HG03097 (cell line): ENCODE results near the gene DRC1.

Source experiments
- ATAC-seq: cut with Tn5 transposase; IDR thresholded peaks from one replicate; pipeline ENCODE4 v1.9.1; 2021; ENCODE audit not compliant: unreplicated experiment, low FRiP score

The DRC1 gene

DNA sequence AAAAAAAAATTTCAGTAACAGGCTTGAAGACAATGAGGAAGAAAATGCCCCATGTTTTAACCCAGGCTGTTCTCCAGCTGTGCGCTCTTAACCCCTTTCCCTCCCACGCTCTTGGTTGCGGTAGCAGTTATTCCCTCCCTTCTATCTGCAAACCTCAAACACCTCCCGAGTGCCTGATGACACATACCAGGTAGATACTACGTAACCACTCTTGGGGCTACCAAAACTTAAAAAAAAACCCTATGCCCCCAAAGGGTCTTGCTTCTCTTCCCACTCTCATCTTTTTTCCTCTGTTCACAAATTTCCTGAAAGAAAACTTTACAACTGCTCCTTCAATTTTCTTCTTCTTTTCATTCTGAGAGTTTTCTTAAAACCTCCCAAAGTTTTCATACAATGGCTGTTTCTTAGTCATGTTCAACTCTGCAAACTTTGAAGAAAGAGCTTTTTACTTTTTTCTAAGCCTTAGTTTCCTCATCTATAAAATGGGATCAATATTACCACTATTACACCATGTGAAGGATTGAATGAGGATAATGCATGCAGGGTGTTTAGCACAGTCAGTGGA, 4.9 kb upstream of the DRC1 start:
- no peak for ATAC-seq

DNA sequence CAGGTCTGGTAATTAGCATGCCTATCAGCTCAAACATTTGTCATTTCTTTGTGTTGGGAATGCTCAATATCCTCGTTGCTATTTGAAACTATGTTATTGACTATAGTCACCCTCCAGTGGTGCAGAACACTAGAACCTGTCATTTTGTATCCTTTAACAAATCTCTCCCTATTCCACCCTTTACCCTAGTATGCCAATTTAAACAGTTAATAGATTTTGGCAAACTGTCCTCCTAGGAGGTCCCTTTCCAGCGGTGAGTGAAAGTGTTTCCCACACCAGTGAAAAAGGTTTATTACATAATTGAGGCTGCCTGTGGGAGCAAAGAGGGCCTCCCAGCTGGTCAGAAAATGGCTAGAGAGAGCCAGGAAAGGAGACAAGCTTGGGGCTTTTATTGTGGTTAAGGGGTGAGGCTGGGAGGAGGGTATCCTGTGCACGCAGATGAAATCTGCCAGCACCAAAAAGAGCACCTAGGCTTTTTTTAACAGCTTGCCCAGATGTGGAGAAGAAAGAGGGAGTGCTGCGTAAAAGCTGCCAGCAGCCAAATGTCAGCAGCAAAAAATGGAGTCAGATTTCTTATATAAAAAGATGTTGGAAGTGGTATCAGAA, 1.8 kb upstream of the DRC1 start:
- ATAC-seq, result no peak

DNA sequence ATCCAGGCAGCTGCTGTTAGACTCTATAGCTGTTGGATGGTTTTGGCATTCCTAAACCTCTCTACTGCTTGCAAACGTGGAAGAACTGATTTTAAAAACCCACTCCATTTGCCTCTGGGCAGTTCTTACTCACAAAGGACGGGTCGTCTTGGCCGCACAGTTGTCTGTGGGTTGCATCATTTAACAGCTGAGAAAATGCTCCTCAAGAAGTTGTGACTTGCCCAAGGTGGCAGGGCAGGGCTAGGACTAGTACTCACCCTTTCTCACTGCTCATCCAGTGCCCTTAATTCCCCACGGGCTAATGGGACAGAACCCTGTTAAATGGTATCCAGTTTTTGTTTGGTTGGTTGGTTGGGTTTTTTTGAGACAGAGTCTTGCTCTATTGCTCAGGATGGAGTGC, 997 bp upstream of the DRC1 start:
- ATAC-seq, result no peak

DNA sequence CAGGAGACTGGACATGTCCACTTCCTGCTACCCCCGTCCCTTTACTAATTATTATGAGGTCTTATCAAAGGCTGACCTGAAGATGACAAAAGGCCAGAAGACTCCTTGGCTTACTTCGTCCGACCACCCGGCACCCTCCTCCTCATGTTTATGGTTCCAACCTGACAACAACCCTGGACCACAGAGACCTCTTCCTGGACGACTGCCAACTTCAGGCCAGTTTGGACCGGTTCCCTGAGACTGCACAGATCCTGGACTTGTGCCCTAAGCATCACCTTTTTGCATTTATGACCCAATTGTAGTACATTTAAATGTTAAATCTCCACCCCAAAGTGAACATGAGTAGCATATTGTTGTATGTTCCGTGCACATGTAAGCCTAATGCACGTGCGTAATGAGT, 5.8 kb downstream of the DRC1 start:
- no peak for ATAC-seq

DNA sequence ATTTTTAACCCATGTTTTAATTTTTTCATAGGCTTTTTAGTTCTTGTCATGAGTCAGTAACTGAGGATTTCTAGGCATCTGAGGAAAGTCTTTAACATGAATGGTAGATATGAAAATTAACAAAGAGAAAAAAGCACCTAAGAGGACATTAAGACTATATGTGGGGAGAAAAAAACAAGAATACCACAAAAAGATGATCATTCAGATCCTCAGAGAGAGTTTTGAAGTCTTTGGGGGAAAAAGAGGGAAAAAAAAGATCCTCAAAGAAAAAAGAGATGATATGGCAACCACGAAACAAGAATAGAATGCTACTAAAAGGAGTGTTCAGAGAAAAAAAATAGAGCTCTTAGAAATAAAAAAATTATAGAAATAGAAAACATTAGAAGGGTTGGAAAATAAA, 8.1 kb downstream of the DRC1 start:
- no peak for ATAC-seq

DNA sequence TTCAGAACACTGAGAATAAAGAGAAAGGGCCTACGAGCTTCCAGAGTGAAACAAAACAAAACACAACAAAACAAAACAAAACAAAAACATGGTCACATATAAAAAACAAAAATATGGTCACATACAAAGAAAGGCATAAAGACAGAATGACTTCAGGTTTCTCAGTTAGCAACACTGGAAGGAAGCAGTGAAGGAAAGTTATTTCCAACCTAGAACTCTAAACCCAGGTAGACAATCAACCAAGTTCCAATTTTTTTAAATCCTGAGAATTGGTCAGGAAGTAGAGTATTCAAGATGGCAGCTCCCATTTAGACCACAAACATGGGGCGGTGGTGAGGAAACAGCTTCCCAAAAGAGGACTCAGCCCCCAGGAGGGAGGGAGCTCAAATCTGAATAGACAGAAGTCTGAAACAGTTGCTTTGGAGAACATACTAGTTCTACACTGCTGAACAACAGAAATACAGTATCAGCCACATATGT, 9.1 kb downstream of the DRC1 start:
- ATAC-seq, result no peak

DNA sequence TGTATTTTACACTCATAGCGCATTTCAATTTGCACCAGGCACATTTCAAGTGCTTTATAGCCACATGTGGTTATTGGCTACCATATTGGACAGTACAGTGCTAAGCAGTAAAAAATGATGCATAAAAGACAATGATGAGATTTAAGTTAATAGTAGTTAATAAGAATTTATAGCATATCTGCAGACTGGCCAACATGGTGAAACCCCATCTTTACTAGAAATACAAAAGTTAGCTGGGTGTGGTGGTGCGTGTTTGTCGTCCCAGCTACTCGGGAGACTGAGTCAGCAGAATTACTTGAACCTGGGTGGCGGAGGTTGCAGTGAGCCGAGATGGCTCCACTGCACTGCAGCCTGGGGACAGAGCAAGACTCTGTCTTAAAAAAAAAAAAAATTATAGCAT, 9.7 kb downstream of the DRC1 start:
- ATAC-seq, result no peak

DNA sequence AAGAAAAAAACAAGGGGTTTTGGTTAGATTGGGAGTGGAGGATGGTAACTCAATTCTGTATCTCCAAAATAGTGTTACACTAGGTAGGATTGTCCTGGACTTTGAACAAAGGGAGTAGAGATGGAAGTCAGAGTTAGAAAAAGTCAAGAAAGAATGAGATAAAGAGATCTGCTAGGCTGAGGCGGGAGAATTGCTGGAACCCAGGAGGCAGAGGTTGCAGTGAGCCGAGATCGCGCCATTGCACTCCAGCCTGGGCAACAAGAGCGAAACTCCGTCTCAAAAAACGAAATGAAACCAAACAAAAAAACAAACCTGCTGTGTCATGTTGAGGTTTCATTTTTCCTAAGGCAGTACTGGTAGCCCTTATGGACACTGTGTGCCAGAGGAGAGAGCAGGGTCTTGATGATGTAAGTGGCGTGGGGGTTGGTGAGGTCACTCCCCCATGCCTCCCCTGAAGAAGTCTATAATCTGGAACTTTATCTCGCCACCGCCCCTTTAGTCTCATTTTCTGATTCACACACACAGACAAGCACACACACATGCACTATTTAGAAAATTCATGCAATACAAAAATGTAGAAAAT, 10.5 kb downstream of the DRC1 start:
- no peak for ATAC-seq

DNA sequence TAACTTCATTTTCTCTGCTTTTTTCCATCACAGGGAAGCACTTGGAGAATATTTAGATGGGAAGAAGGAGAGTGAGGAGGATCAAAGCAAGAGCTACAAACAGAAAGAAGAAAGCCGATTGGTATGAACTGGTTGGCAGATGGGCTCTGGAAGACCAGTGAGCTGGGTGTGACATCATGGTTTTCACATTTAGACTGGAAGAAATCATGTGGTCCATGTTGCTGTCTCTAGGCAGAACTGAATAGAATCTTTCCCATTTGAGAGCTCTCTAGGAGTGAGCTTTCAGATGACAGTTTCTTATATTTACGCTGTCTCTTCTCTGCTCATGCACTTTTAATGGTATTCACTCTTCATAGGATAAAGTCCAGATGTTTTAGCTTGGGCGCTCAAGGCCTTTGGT, 12.6 kb downstream of the DRC1 start:
- ATAC-seq, result no peak

DNA sequence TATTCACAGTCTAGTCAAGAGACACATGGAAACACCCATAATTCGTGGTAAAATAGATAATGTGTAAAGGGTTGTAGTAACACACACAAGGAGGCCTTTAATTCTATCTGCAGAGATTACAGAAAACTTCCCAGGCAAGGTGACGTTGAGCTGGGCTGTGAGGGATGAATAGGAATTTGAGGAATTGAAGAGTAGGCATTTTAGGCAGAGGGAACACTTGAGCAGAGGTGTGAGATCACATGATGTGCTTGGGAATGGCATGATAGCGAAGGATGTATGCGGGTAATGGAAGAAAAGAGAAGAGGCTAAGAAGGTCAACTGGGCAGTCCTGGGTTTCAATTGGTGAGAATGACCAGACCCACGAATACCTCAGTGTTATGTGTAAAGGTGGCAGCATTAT, 20.2 kb downstream of the DRC1 start:
- no peak for ATAC-seq

DNA sequence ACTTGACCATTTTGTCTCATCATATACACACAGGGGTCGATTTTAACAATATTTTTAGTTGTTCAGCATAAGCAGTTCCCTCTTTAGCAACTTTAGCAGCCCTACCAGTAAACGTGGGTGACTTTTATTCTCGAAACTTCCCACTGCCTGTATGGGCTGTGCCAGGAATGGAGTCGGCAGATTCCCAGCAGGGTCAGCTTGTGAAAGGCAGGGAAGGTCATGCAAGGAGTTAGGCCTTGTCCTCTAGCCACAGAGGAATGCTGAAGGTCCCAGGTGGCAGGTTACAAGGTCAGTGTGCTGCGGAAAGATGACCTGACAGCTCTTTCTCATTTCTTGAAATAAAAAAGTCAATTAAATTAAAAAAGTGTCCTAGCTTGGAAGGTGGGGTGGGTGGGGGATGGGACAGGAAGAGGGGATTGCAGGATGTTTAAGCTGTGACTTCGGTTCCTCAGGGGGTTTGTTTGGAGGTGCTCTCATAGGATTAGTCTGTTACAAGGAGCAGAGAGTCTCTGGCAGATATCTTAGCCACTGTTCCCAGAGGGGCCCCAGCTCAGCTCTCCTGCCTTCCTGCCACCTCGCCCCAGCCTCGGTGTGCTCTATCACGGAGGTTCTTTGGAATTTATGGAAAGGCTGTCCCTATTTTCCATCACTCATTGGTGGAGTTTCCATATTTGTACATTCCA, 21.4 kb downstream of the DRC1 start:
- ATAC-seq, result no peak

DNA sequence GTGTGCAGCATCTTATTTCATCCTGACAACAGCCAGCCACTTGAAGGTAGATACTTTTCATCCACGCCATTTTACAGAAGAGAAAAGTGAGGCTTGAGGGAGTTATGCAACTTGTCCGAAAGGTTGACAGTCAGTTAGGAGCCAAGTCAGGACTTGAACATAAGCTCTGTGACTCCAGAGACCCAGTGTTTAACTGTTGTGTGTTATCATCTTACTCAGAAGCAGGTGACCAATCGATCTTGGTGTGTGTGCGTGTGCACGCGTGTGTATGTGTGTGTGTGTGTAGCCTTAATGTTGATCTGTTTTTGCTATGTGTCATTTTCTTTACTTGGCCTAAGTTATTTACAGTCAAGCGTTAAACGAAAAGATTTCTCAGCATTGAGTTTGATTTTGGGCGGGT, 22.0 kb downstream of the DRC1 start:
- no peak for ATAC-seq

DNA sequence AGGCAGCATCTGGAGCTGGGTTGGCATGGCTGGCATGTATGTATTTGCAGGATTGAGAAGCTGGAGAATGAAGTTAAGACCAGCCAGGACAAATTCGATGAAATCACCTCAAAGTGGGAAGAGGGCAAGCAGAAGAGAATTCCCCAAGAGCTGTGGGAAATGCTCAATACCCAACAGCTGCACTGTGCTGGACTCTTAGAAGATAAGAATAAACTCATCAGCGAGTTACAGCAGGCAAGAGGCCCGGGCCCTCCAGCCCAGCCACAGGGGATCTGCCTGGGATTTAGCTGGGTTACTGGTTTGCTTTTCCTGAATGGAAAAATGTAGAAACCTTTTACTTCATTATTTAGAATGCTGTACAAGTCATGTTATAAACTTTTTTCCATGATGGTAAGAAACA, 22.5 kb downstream of the DRC1 start:
- ATAC-seq, result no peak

DNA sequence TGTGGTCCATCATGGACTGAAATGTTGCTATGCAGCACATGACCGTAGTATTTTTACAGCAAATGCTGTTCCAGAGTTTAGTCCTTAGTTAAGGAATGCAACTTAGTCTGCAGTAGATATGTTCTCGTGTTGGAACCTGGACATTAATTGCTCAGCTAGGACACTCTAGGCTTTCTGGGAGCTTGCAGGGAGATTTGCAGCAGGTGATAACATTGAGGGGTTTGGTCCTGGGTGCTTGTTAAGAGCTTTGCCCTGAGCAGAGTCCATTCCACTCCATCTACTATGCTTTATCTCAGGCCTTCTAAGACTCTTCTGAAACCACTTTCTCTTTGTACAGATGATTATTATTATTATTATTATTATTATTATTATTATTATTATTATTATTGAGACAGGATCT, 27.1 kb downstream of the DRC1 start:
- ATAC-seq, result no peak

DNA sequence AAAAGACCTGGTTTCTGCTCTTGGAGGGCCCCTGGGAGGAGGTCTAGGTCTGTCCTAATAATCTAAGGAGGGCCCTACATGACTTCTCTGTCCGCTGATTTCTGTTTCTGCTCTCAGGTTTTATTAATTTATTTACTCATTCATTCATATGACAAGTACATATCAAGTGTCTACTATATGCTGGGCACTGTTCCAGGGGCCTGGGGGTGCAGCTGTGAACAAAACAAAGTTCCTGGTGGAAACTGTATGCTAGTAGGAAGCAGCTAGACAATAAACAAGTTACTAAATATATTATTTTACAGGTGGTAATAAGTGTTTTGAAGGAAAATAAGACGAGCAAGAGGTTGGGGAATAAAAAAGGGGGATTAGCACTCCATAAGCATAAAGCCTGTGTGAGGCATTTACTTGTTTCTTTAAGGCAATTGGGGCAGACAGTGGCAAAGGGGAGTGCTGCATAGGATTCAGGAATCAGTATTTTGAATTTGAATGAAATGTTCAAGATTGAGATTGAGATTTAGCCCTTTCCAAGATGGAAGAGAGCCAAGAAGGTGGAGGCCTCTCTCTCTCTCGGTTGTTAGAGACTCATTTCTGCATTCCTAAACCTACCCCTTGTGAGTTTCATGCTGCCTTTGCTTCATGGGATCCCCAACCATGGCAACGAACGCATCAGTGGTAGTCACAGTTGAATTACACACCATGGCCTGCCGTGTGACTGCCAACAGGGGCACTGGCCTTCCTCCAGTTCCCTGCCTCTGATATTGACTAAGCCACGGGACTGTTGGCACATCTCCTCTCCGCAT, 28.3 kb downstream of the DRC1 start:
- no peak for ATAC-seq

DNA sequence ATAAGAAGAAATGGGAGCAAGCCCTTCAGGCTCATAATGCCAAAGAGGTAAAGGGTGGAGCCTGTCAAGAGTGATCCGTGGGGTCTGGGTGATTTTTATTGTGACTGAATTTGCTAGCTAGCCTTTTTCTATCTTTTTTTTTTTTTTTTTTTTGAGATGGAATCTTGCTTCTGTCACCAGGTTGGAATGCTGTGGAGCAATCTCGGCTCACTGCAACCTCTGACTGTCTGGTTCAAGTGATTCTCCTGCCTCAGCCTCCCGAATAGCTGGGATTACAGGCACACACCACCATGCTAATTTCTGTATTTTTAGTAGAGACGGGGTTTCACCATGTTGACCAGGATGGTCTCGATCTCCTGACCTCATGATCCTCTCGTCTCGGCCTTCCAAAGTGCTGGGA, 29.1 kb downstream of the DRC1 start:
- no peak for ATAC-seq

DNA sequence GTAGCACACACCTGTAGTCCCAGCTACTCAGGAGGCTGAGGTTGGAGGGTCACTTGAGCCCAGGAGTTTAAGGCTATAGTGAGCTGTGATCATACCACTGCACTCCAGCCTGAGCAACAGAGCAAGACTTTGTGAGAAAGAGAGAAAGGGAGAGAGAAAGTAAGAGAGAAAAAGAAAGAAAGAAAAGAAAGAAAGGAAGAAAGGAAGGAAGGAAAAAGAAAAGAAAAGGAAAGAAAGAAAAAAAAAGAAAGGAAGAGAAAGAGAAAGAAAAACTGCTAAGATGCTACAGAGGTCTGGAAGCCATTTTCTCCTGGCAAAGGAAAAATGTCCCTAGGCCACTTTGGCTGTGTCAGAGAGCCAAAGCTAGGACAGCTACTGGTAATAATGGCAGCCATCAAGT, 30.6 kb downstream of the DRC1 start:
- ATAC-seq, result no peak

DNA sequence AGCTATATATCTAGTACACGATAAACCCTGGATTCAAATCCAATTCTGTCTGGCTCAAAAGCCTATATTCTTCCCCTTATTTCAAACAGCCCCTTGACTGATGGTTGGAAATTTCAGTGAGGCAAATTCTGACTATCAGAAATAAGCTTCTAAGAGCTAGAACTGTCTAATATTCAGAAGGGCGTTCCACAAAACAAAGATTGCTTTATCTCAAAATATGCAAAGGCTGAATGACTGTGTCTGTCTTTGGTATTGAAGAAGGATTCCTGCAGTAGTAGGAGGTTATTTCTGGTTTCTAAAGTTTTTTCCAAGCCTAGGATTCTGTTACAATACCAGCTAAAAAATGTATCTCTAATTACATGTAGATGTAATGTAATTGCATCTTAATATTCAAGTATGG, 31.1 kb downstream of the DRC1 start:
- no peak for ATAC-seq

DNA sequence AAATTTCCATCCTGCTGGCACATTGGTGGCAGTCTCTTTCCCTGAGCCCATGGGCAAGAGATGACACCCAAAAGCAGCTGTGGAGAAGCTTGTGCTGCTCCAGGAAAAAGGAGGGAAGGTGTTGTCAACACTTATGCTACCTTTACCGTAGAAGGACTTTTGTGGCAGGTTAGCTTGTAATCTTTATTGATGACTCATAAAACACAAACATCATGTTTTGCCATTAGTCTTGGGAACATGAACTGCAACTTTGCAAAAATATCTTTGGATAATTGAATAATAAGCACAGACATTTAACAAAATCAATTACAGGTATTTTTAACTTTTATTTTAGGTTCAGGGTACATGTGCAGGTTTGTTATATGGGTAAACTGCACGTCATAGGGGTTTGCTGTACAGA, 33.4 kb downstream of the DRC1 start:
- no peak for ATAC-seq

DNA sequence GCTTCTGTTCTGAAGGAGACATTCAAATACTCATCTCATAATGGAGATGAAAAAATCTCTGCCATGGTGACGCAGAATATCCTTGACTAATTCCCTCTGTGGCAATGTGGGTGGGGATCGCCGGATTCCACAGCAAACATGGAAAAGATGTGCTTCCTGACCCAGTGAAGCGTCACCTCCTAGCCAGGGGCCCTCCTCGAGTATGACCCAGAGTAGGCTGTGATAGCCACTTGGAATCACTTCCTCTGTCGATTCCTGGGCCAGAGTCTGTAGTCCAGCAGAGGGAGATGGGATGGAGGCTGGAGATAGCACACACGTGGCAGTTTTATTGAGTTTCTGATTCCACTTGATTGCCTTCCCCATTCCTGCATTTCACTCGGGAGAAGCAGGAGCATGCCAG, 36.8 kb downstream of the DRC1 start:
- ATAC-seq, result no peak

DNA sequence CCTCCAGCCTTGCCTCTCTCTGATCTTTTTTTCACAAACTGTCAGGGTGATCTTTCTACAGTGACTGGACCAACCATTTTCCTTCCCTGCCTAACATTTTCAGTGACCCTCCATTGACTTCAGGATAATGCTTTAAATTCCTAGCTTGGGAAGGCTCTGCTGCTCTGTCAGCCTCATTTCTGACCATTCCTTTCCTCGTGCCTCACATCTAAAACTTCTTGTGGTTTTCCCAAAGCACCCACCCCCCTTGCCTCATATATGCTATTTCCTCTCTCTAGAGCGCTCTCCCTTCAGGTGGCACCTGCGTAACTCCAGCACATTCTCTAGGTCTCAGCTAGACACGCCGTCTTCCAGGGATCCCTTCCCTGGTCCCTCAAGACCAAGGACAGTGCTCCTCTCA, 37.2 kb downstream of the DRC1 start:
- no peak for ATAC-seq
